NCI-H82 treated with DMSO at 0.1 percent for 48 hours (cell line): ENCODE measurements around the gene MYO18B.
A peak's percentile ranks its signal among the peaks of the same experiment; 100 is the strongest.
"Not testable (repeated sequence)": the region's sequence is repeated elsewhere in the genome, so short reads cannot be mapped to it uniquely, and the experiment has no call there.

Experiments used
- DNase-seq: peaks from one replicate; lab custom pipeline; 2025; ENCODE audit not compliant: unreplicated experiment; lab: John Stamatoyannopoulos, UW

Gene MYO18B

GRCh38 chr22:25970999-25971811 is 229.2 kb downstream of the MYO18B start:
- no peak for DNase-seq

DNA sequence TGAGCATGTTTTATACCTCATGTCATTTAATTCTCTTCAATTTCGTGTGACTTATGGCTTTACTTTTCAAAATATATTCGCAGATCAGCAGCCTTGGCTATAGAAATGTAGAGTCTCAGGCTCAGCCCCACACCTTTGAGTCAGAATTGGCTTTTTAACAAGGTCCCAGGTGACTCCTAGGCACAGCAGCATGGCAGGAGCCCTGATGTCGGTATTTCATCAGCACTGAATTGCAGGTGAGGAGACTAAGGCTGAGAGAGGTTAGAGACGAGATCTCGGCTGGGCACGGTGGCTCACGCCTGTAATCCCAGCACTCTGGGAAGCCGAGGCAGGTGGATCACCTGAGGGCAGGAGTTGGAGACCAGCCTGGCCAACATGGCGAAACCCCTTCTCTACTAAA is 230.4 kb downstream of the MYO18B start:
- no peak for DNase-seq

DNA sequence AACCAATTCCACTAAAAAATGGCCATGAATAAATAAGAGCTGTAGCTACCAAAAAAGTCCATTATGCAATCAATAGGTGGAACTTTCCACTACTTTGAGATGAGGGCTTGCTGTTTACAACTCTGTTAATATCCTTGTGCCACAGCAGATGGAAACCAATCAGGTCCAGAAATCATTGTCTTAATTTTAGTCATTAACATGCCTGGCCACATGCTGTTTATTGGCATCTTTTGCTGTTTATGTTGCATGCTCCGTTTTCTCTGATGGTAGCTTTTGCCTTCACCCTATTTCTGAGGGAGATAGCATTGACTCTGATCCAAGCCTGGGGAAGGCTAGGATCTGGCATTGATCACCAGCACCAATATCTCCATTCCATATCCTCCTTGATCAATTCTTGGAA is 234.4 kb downstream of the MYO18B start:
- no peak for DNase-seq

GRCh38 chr22:25979968-25980367 is 238.0 kb downstream of the MYO18B start:
- DNase-seq: no peak

GRCh38 chr22:25984911-25985310 is 242.9 kb downstream of the MYO18B start:
- not testable (repeated sequence) for DNase-seq

DNA sequence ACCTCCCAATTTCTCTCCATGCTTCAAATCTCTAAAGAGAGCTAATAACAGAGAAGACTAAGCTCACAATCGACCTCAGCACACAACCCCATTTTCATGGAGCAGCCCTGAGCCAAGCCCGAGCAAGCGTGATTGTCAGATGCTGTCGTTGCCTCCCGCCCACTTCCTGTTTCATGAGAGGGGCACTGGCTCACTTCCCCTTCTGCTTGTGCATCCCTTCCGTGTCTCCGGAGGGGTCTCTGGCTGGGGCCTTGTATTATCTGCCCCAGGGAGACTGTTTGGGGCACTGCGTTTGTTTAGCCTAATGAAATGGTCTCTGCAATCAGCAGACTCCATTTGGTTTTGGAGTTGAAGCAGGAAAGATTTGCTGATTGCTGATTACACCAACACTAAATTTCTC is 246.0 kb downstream of the MYO18B start:
- DNase-seq: no peak

- DNase-seq: no peak
These were observed 249.0 kb downstream of the MYO18B start for GRCh38 chr22:25990940-25991339.

DNA sequence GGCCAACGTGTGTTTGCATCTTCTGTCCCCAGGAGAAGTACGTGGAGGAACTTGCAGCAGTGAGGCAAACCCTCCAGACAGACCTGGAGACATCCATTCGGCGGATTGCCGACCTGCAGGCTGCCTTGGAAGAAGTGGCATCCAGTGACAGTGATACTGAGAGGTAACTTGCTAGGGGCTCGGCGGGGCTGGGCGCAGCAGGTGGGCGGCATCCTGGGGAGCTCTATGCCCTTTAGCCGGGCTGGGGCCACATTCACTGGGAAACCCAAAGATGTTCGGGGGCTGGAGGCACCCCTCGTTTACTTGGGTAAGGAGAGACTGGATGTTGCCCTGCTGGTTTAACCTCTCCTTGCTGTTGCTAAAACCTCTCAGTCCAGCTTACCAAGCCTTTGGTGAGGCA is 250.3 kb downstream of the MYO18B start:
- DNase-seq: no peak

DNA sequence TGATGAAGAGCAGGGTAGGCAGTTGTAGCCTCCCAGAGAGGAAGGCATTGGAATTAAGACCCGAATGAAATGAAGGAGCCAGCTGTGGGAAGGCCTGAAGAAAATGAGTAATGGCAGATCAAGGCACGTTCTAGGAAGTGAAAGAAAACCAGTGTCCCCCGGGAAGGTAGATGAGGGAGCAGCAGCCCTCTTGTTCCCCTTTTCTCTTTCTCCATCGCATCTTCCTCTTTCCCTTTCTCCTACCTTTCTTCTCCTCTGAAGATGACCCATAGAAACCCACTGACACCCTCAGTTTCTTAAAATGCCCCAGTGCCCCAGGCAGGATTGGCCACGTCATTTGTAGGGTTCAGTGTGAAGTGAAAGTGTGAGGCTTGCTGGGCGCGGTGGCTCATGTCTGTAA is 254.7 kb downstream of the MYO18B start:
- no peak for DNase-seq

DNA sequence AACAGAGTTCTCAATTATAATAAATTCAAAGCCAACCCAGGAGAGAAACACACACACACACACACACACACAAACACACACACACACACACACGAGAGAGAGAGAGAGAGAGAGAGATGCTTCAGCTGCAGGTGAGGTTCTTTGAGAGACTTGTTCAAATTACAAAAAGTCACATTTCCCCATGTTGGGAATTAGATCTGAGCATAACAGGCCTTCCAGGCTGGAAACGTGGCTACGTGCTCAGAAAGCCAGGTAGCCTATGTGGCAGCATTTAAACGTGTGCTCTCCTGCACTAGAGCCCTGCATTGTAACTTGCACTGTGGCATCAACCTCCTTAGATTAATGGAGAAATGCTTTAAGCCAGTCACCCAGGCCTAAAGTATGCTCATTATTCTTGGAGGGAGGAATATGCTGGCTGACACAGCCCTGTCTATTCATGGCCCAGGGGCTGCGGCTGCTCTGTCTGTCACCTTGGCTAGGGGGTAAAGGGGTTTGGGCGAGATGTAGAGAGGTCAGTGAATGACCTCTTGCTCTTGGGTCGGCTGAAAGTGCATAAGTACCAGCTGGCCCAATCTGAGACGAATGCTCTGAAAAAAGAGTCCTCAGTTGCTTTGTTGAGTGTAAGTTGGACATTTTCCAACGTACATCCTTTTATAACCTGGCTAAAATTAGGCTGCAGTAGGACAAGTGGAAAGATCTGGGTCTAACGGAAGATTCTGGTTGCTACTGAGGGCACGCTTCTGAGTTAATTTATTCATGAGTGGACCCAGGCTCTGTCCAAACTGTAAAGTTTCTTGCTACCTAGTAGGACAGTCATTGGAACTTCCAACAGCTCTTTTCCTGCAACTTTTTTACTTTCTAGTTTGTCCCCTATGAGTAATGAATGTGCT is 256.1 kb downstream of the MYO18B start:
- DNase-seq: no peak

DNA sequence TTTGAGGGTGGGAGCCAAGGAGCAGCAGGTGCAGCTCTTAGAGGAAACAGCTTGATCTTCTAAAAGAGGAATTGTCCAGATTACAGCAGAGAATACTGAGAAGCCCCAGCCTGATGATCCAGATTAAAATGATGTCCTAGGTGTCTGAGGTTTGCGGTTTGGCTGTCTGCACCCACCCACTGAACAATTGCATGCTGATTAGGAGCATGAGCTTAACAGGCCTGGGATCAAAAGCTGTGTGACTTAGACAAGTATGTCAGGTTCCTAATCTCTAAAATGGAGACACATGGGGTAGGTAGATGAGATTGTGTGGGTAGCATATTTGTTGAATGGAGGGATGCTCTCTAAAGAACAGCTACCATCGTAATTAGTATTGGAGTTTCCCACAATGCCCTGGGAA is 260.5 kb downstream of the MYO18B start:
- DNase-seq: peak; percentile 27

GRCh38 chr22:26004477-26004876 is 262.5 kb downstream of the MYO18B start:
- DNase-seq: no peak

- no peak for DNase-seq
These were observed 266.6 kb downstream of the MYO18B start for GRCh38 chr22:26008587-26008986.

- DNase-seq: no peak
These were observed 274.9 kb downstream of the MYO18B start for GRCh38 chr22:26016916-26017315.

DNA sequence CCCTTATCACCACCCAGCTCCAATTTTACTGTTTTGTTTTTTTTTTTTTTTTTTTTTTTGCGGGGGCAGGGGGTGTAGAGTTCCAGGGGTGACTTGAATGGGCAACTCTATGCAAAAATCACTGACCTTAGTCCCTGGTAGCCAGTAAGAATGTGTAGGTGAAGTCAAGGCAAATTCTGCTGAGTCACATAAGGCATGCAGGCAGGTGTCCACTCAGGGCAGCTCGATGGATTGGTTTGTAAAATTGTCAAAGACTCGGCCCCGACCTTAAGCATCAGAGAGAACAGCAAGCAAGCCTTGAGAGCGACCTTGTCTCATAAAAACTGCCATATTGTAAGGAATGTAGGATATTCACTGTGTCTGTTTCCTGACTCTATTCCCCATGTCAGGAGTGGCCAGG is 275.9 kb downstream of the MYO18B start:
- DNase-seq: no peak

DNA sequence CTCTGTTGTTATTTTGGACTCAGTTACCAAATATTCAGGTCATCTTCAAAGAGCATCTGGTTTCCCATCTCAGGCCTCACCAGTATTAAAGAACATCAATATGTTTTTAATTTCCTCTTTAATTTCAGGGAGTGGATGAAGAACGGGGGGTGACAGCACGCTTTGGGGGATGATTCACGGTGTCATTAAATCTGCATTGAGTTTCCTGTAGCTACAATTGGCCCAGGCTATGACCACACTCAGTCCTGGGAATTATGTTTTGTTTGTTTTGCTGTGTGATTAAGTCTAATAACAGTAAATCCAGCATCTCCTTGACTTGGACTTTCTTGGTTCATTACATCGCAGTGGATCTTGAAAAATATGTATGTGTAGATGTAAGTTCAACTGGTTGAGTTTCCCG is 277.6 kb downstream of the MYO18B start:
- no peak for DNase-seq

DNA sequence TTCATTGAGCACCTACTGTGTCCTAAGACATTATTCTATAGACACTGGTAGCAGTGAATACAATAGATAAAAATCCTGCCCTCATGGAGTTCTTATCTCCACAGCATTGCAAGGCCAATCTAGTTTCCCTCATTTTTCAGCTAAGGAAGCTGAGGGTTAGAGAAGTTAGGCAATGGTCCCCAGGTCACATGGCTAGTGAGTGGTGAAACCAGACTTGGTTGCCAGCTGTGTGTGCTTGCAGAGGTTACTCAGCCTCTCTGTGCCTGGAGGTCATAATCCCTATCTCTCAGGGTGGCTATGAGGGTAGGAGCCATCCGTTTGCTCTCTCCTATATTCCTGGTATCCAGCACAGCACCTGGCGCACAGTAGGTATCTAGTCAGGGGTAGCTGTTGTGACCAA is 279.5 kb downstream of the MYO18B start:
- no peak for DNase-seq

DNA sequence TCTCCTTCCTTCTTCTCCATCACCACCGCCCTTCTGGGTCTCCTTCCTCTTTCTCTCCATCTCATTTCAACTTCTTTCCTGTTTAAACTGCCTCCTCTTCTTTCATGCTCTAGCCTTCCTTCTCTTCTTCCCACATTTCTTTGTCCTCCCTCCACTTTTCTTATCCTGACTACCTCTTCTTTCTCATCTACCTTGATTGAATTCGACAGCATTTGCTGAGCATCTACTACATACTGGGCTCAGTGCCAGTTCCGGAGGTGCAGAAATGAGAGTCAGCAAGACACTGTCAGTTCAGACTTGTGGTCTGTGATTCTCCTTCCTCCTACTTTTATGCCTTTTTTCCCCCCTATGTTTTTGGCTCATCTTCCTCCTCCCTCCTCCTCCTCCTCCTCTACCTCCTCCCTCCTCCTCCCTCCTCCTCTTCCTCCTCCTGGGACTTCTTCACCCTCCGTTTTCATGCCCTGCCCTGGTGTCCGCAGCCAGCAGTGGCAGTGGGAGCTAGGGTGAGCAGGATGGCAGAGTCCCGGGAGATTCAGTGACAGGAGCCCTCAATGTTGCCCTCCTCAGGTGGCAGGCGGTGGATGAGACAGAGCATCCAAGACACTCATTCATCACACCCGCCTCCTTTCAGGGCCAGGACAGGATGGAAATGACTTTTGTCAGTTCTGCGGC is 281.3 kb downstream of the MYO18B start:
- DNase-seq: no peak

DNA sequence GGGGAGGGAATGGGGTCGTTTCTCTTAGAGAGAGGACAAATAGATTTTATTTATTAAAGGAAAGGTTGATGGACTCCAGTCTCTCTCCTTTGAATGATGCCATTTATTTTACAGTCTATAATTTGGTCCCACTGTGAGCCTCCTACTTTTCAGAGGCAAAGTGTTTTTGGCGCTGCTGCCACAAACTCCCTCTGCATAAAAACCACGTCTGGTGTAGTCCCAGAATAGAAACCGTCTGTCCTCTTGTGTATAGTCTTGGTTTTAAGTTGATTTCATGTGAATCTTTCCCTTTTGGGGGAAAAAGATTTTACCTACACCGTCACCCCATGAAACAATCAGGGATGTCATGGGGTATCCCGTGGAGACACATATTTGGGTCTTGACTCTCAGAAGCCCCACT is 283.6 kb downstream of the MYO18B start:
- DNase-seq: no peak

- DNase-seq: no peak
These were observed 285.4 kb downstream of the MYO18B start for GRCh38 chr22:26027341-26027740.

DNA sequence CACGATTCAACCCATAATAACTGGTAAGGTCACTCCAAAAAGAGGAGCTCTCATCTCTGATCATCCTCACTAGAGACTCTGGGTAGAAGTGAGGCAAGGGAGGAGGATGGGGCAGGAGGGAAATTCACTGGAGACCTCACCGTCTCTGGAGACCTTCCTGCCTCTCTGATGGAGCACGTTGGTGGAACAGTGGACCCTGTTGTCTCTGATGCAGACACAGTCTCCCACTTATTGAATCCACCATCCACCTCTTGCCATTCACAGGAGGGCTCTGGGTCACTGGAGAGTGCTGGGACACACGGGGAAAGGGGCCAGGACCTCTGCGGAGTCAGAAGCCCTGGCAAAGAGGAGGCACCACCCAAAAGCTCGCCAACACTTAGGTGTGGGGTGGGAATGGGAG is 289.7 kb downstream of the MYO18B start:
- no peak for DNase-seq

- DNase-seq: no peak
These were observed 291.1 kb downstream of the MYO18B start for GRCh38 chr22:26033071-26033470.
